Measurements from ENCODE around the gene ZNF2.

ZNF2 gene

GRCh38 chr2:95206096-95206495 is 40.5 kb downstream of the ZNF2 start:
- no peak for DNase-seq (ENCODE audit: low read depth, low spot score)
- TF ChIP-seq YY1 (IDR thresholded peaks at IDR 0.05; ENCODE audit: insufficient read depth, insufficient read length) (no peak), SUZ12 (IDR thresholded peaks at IDR 0.05; ENCODE audit: extremely low read depth, insufficient read depth, insufficient read length) (no peak)
- H3K9me3 ChIP-seq (ENCODE audit: insufficient read depth, low read length): peaks cover 29% of the 10 kb centered on the region
- H3K27me3 ChIP-seq (ENCODE audit: insufficient read depth, insufficient read length): no peaks in the 10 kb centered on the region
- H3K4me1 ChIP-seq (ENCODE audit: insufficient read depth, insufficient read length): no peaks in the 10 kb centered on the region
- H3K4me3 ChIP-seq (ENCODE audit: insufficient read length, low read depth): peak overlapping the region; percentile 24
- H3K36me3 ChIP-seq (ENCODE audit: insufficient read depth, insufficient read length, low read length): peaks cover 18% of the 10 kb centered on the region
- H3K9ac ChIP-seq (ENCODE audit: insufficient read length, low read depth): no peak overlapping the region

- Histone ChIP-seq H3K4me3 (ENCODE audit: insufficient read length, low read depth) (peak within 1 kb of the TSS; percentile 87), H3K27me3 (ENCODE audit: insufficient read depth, insufficient read length) (no peaks in the 10 kb centered on the region), H3K36me3 (ENCODE audit: insufficient read depth, insufficient read length, low read length) (peaks cover 30% of the 10 kb centered on the region), H3K4me1 (ENCODE audit: insufficient read depth, insufficient read length) (no peaks in the 10 kb centered on the region), H3K9me3 (ENCODE audit: insufficient read depth, low read length) (peaks cover 41% of the 10 kb centered on the region), H3K9ac (ENCODE audit: insufficient read length, low read depth) (peak within 1 kb of the TSS; percentile 89)
- DNase-seq (ENCODE audit: low read depth, low spot score): peak; percentile 87
- no peak for TF ChIP-seq SUZ12 (IDR thresholded peaks at IDR 0.05; ENCODE audit: extremely low read depth, insufficient read depth, insufficient read length)
- TF ChIP-seq YY1 (IDR thresholded peaks at IDR 0.05; ENCODE audit: insufficient read depth, insufficient read length): no peak
- no peak for TF ChIP-seq ZNF274 (IDR thresholded peaks at IDR 0.05; ENCODE audit: low read depth, low read length)
Observed at GRCh38 chr2:95207111-95207961, 41.7 kb downstream of the ZNF2 start, which contains the start of gene ZNF892. ZNF892 (plus strand) TSS chr2:95207521; CDS start chr2:95207816, 295 bp downstream.

GRCh38 chr2:95208106-95208505 is 42.5 kb downstream of the ZNF2 start:
- Histone ChIP-seq H3K9me3 (ENCODE audit: insufficient read depth, low read length) (peaks cover 49% of the 10 kb centered on the region), H3K27me3 (ENCODE audit: insufficient read depth, insufficient read length) (no peaks in the 10 kb centered on the region), H3K4me3 (ENCODE audit: insufficient read length, low read depth) (peak overlapping the region; percentile 87), H3K36me3 (ENCODE audit: insufficient read depth, insufficient read length, low read length) (peaks cover 38% of the 10 kb centered on the region), H3K4me1 (ENCODE audit: insufficient read depth, insufficient read length) (no peaks in the 10 kb centered on the region), H3K9ac (ENCODE audit: insufficient read length, low read depth) (peak overlapping the region; percentile 89)
- DNase-seq (ENCODE audit: low read depth, low spot score): no peak
- TF ChIP-seq YY1 (IDR thresholded peaks at IDR 0.05; ENCODE audit: insufficient read depth, insufficient read length) (no peak), SUZ12 (IDR thresholded peaks at IDR 0.05; ENCODE audit: extremely low read depth, insufficient read depth, insufficient read length) (no peak), ZNF274 (IDR thresholded peaks at IDR 0.05; ENCODE audit: low read depth, low read length) (no peak)

GRCh38 chr2:95215018-95215612 is 49.5 kb downstream of the ZNF2 start:
- H3K4me3 ChIP-seq (ENCODE audit: insufficient read length, low read depth): no peak overlapping the region
- peaks cover 79% of the 10 kb centered on the region for H3K36me3 ChIP-seq (ENCODE audit: insufficient read depth, insufficient read length, low read length)
- no peaks in the 10 kb centered on the region for H3K4me1 ChIP-seq (ENCODE audit: insufficient read depth, insufficient read length)
- DNase-seq (ENCODE audit: low read depth, low spot score): no peak
- H3K9ac ChIP-seq (ENCODE audit: insufficient read length, low read depth): no peak overlapping the region
- TF ChIP-seq SUZ12 (IDR thresholded peaks at IDR 0.05; ENCODE audit: extremely low read depth, insufficient read depth, insufficient read length) (no peak), ZNF274 (IDR thresholded peaks at IDR 0.05; ENCODE audit: low read depth, low read length) (peak; percentile 100)
- H3K9me3 ChIP-seq (ENCODE audit: insufficient read depth, low read length): peaks cover 100% of the 10 kb centered on the region
- H3K27me3 ChIP-seq (ENCODE audit: insufficient read depth, insufficient read length): no peaks in the 10 kb centered on the region

- TF ChIP-seq SUZ12 (IDR thresholded peaks at IDR 0.05; ENCODE audit: extremely low read depth, insufficient read depth, insufficient read length) (no peak), ZNF274 (IDR thresholded peaks at IDR 0.05; ENCODE audit: low read depth, low read length) (no peak)
- peaks cover 35% of the 10 kb centered on the region for H3K36me3 ChIP-seq (ENCODE audit: insufficient read depth, insufficient read length, low read length)
Observed at GRCh38 chr2:95220449-95220848, 54.8 kb downstream of the ZNF2 start.

GRCh38 chr2:95225658-95226057 is 60.0 kb downstream of the ZNF2 start:
- peaks cover 50% of the 10 kb centered on the region for H3K9me3 ChIP-seq (ENCODE audit: insufficient read depth, low read length)
- H3K9ac ChIP-seq (ENCODE audit: insufficient read length, low read depth): no peak overlapping the region
- no peak overlapping the region for H3K4me3 ChIP-seq (ENCODE audit: insufficient read length, low read depth)
- TF ChIP-seq ZNF274 (IDR thresholded peaks at IDR 0.05; ENCODE audit: low read depth, low read length): no peak
- TF ChIP-seq SUZ12 (IDR thresholded peaks at IDR 0.05; ENCODE audit: extremely low read depth, insufficient read depth, insufficient read length): no peak
- no peak for TF ChIP-seq YY1 (IDR thresholded peaks at IDR 0.05; ENCODE audit: insufficient read depth, insufficient read length)
- DNase-seq (ENCODE audit: low read depth, low spot score): no peak
- H3K4me1 ChIP-seq (ENCODE audit: insufficient read depth, insufficient read length): no peaks in the 10 kb centered on the region
- H3K27me3 ChIP-seq (ENCODE audit: insufficient read depth, insufficient read length): no peaks in the 10 kb centered on the region
- peaks cover 2% of the 10 kb centered on the region for H3K36me3 ChIP-seq (ENCODE audit: insufficient read depth, insufficient read length, low read length)

More at GRCh38 chr2:95220449-95220848, 54.8 kb downstream of the ZNF2 start:
- no peak for DNase-seq (ENCODE audit: low read depth, low spot score)
- Histone ChIP-seq H3K9ac (ENCODE audit: insufficient read length, low read depth) (no peak overlapping the region), H3K4me3 (ENCODE audit: insufficient read length, low read depth) (no peak overlapping the region), H3K27me3 (ENCODE audit: insufficient read depth, insufficient read length) (no peaks in the 10 kb centered on the region), H3K4me1 (ENCODE audit: insufficient read depth, insufficient read length) (no peaks in the 10 kb centered on the region), H3K9me3 (ENCODE audit: insufficient read depth, low read length) (peaks cover 98% of the 10 kb centered on the region)

- no peaks in the 10 kb centered on the region for H3K4me1 ChIP-seq (ENCODE audit: insufficient read depth, insufficient read length)
- no peak overlapping the region for H3K4me3 ChIP-seq (ENCODE audit: insufficient read length, low read depth)
- DNase-seq (ENCODE audit: low read depth, low spot score): peak; percentile 88
- TF ChIP-seq ZNF274 (IDR thresholded peaks at IDR 0.05; ENCODE audit: low read depth, low read length) (no peak), YY1 (IDR thresholded peaks at IDR 0.05; ENCODE audit: insufficient read depth, insufficient read length) (no peak), SUZ12 (IDR thresholded peaks at IDR 0.05; ENCODE audit: extremely low read depth, insufficient read depth, insufficient read length) (no peak)
- H3K27me3 ChIP-seq (ENCODE audit: insufficient read depth, insufficient read length): no peaks in the 10 kb centered on the region
- H3K36me3 ChIP-seq (ENCODE audit: insufficient read depth, insufficient read length, low read length): no peaks in the 10 kb centered on the region
- H3K9ac ChIP-seq (ENCODE audit: insufficient read length, low read depth): no peak overlapping the region
- 0 out of 2 replicates have a peak, but pooled peaks cover 3% of the 10 kb centered on the region for H3K9me3 ChIP-seq (ENCODE audit: insufficient read depth, low read length)
Observed at GRCh38 chr2:95231723-95232122, 66.1 kb downstream of the ZNF2 start.

All from NT2/D1 (cell line).